Measurements from ENCODE around the gene CNTN1.

Gene CNTN1

DNA sequence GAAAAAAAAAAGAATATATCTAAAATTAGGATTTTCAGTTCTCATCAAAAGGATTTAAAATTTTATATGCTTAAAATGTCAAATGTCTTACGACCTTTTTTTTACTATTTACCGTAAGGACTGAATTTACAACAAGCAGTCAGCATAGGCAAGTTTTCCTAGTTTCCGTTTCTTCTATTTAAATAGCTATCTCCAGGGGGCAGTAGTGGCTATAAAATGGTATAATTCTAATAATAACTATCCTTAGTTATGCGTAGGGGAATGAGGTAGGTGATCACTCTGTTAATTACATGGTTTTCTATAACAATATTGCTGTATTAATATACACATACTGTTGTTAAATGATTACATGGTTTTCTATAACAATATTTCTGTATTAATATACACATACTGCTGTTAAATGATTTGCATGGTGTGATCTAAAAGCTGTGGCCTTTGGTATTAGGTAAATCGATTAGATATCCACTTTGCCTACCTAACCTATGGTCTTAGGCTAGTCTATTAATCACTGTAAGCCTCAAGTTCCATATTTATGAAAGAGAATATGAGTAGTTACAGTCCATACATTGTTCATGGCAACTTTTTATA is 278.2 kb downstream of the CNTN1 start:
- no peak for DNase-seq (ENCODE audit: low read depth)

GRCh38 chr12:40971911-40972310 is 279.7 kb downstream of the CNTN1 start:
- no peak for DNase-seq (ENCODE audit: low read depth)

DNA sequence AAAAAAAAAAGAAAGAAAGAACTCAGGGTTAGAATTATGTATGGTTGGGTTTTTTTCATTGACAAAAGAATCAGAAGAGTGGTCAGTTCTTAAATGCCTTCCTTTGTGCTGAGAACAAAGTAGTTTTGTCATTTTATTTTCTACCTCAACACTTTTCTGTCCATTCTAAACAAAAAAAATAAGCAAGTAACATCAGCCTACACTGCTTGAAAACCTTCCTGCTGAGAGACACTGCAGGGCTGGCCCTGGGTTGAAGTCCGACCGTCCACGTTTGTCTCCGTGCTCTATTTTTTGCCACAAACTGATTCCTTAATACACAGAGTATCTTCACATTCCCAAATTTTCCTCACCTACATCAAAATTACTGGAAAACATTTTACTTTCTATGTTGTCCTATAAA is 284.3 kb downstream of the CNTN1 start:
- DNase-seq (ENCODE audit: low read depth) = no peak

DNA sequence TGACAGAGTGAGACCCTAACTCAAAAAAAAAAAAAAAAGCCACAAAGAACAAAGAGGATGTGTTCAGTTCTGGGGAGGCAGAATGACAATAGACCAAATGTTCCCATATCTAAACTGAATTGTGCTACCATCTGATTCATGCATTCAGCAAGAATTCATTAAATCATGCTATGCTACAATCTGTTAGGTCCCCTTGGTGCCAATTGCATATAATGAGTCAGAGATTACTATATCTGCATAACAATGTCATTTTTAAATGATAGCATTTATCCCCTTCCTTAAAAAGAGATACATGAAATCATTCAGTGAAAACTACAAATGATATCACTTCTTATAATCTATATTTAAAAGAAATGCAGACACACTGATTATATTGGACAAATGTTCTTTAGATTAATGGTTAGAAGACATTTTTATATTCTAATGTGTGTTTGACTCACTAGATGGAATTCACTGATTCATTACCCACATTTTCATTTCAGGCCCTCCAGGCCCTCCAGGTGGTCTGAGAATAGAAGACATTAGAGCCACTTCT is 288.3 kb downstream of the CNTN1 start:
- no peak for DNase-seq (ENCODE audit: low read depth)

- no peak for DNase-seq (ENCODE audit: low read depth)
Measured at GRCh38 chr12:40986001-40986400, 293.8 kb downstream of the CNTN1 start.

GRCh38 chr12:40988355-40988754 is 296.1 kb downstream of the CNTN1 start:
- no peak for DNase-seq (ENCODE audit: low read depth)

- no peak for DNase-seq (ENCODE audit: low read depth)
Measured at GRCh38 chr12:40988824-40989223, 296.6 kb downstream of the CNTN1 start.

DNA sequence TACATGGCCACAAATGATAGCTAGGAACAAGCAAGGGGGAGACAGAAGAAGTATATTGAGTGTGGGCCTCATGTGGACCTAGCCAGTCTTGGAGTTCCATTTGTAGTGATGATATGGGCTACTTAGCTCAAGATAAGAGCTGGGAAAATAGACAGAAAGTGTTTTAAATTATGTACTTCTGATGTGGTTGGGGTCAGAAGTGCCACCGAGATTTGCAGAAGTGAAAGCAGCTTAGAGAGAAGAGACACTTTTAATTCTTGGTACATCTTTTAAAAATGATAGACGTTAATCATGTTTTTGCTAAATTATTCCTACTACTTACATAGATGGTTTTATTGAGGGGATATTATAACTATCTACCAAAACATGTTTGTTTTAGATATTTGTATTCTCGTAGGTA is 297.5 kb downstream of the CNTN1 start:
- DNase-seq (ENCODE audit: low read depth) = no peak

- DNase-seq (ENCODE audit: low read depth) = no peak
Measured at GRCh38 chr12:40992158-40992557, 299.9 kb downstream of the CNTN1 start.

DNA sequence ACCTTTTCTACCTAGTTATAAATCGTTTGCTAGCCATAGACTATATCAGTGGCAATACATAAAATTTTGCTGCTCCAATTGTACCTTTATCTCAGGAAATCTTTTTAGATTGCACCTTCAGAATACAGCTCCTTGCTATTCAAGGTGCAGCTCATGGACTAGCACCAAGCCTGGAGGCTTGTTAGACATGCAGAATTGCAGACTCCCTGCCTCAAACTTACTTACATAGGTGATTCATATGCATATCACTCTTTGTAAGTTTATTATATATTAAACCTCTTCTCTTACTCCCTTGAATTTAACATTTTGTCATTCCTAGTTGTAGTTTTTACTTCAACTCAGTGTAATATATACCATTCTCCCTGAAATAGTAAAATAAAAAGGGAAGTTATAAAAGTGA is 300.4 kb downstream of the CNTN1 start:
- DNase-seq (ENCODE audit: low read depth) = no peak

GRCh38 chr12:40993158-40993557 is 300.9 kb downstream of the CNTN1 start:
- DNase-seq (ENCODE audit: low read depth) = no peak

GRCh38 chr12:40996091-40996490 is 303.9 kb downstream of the CNTN1 start:
- no peak for DNase-seq (ENCODE audit: low read depth)

GRCh38 chr12:40999210-40999609 is 307.0 kb downstream of the CNTN1 start:
- DNase-seq (ENCODE audit: low read depth) = no peak

GRCh38 chr12:41008472-41008871 is 316.2 kb downstream of the CNTN1 start:
- no peak for DNase-seq (ENCODE audit: low read depth)

DNA sequence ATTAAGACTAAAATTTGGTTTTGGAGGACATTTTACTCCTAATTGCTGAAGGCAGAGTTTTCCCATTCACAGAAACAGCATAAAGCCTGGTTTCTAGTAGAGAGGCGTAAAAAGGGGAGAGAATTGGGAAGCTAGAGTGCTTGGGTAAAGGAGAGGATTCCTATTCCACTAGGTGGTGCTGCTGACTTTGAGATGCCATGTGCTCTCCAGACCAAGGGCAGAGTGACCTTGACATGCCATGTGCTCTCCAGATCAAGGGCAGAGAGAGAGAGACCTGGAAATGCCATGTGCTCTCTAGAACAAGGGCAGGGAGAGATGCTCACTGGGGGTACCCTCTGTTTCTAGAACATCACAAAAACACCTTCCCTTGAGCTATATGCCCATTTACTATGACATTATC is 319.7 kb downstream of the CNTN1 start:
- DNase-seq (ENCODE audit: low read depth) = no peak

GRCh38 chr12:41013881-41014642 is 321.8 kb downstream of the CNTN1 start:
- DNase-seq (ENCODE audit: low read depth) = no peak

- DNase-seq (ENCODE audit: low read depth) = no peak
Measured at GRCh38 chr12:41014643-41015020, 322.4 kb downstream of the CNTN1 start.

GRCh38 chr12:41018010-41018409 is 325.8 kb downstream of the CNTN1 start:
- DNase-seq (ENCODE audit: low read depth) = no peak

- no peak for DNase-seq (ENCODE audit: low read depth)
Measured at GRCh38 chr12:41019461-41019860, 327.2 kb downstream of the CNTN1 start.

- DNase-seq (ENCODE audit: low read depth) = no peak
Measured at GRCh38 chr12:41023836-41024235, 331.6 kb downstream of the CNTN1 start.

- DNase-seq (ENCODE audit: low read depth) = no peak
Measured at GRCh38 chr12:41026151-41026550, 333.9 kb downstream of the CNTN1 start.

DNA sequence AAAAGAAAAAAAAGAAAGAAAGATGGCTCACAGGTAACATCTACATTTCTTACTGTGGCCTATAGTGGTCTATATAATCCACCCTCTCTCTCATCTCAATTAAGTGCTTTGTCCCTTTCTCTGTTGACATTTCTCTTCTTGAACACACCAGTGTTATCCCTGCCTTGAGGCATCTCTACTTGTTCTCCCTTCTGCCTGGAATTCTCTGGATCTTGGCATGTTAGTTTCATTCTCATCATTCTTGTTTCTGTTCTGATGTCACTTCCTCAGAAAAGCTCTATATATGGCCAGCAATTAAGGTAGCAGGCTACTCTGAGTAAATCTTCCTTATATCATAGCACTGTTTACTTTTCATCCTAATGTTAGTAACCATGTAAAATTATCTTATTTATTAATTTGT is 340.1 kb downstream of the CNTN1 start:
- no peak for DNase-seq (ENCODE audit: low read depth)

GRCh38 chr12:41034686-41035085 is 342.4 kb downstream of the CNTN1 start:
- no peak for DNase-seq (ENCODE audit: low read depth)

DNA sequence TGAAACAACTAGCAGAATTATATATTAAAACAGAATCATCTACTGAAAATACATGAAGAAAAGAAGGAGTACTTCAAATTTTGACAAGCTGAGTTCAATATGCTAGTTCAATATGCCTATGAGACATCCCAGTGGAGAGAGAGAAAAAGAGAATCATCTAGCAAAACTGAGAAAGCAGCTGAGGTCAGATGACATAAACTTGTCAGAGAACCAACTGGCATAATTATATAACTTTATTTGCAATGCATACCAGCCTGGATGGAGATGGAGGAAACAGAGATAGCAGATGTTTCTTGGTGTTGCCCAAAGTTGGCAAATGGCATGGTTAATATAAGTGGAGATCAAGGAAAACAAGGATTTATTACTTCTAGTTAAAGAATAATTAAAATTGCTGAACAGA is 347.2 kb downstream of the CNTN1 start:
- DNase-seq (ENCODE audit: low read depth) = no peak
